ENCODE measurements around the gene EPOP.
A peak's percentile ranks its signal among the peaks of the same experiment; 100 is the strongest.

EPOP gene

GRCh38 chr17:38674749-38675615 lies at the start of gene EPOP:
EPOP (minus strand) TSS chr17:38674957; CDS start chr17:38674495, 462 bp downstream.
- peak; percentile 71 for DNase-seq (ENCODE audit: extremely low spot score, insufficient read length, low read depth)
- FAIRE-seq = no peak

- FAIRE-seq (no peak), DNase-seq (ENCODE audit: extremely low spot score, insufficient read length, low read depth) (no peak)
Observed at GRCh38 chr17:38721802-38722201, 47.0 kb upstream of the EPOP start.

- FAIRE-seq = no peak
- no peak for DNase-seq (ENCODE audit: extremely low spot score, insufficient read length, low read depth)
Observed at GRCh38 chr17:38720941-38721340, 46.2 kb upstream of the EPOP start.

- DNase-seq (ENCODE audit: extremely low spot score, insufficient read length, low read depth) (no peak), FAIRE-seq (no peak)
Observed at GRCh38 chr17:38719943-38720641, 45.3 kb upstream of the EPOP start.

- FAIRE-seq (no peak), DNase-seq (ENCODE audit: extremely low spot score, insufficient read length, low read depth) (no peak)
Observed at GRCh38 chr17:38719289-38719942, 44.7 kb upstream of the EPOP start.

- DNase-seq (ENCODE audit: extremely low spot score, insufficient read length, low read depth) (no peak), FAIRE-seq (no peak)
Observed at GRCh38 chr17:38717139-38717745, 42.5 kb upstream of the EPOP start.

GRCh38 chr17:38716368-38717005 lies 41.7 kb upstream of the EPOP start:
- DNase-seq (ENCODE audit: extremely low spot score, insufficient read length, low read depth) (no peak), FAIRE-seq (no peak)

GRCh38 chr17:38715216-38715943 lies 40.6 kb upstream of the EPOP start:
- no peak for DNase-seq (ENCODE audit: extremely low spot score, insufficient read length, low read depth)
- no peak for FAIRE-seq

- FAIRE-seq = no peak
Observed at GRCh38 chr17:38713456-38714075, 38.8 kb upstream of the EPOP start.

GRCh38 chr17:38712593-38712992 lies 37.8 kb upstream of the EPOP start:
- DNase-seq (ENCODE audit: extremely low spot score, insufficient read length, low read depth) (no peak), FAIRE-seq (no peak)

More at GRCh38 chr17:38713456-38714075, 38.8 kb upstream of the EPOP start:
- DNase-seq (ENCODE audit: extremely low spot score, insufficient read length, low read depth) = no peak

- FAIRE-seq (no peak), DNase-seq (ENCODE audit: extremely low spot score, insufficient read length, low read depth) (no peak)
Observed at GRCh38 chr17:38711792-38712571, 37.2 kb upstream of the EPOP start.

GRCh38 chr17:38710985-38711384 lies 36.2 kb upstream of the EPOP start:
- DNase-seq (ENCODE audit: extremely low spot score, insufficient read length, low read depth) (no peak), FAIRE-seq (no peak)

GRCh38 chr17:38710604-38710962 lies 35.8 kb upstream of the EPOP start:
- FAIRE-seq (no peak), DNase-seq (ENCODE audit: extremely low spot score, insufficient read length, low read depth) (no peak)

- FAIRE-seq (no peak), DNase-seq (ENCODE audit: extremely low spot score, insufficient read length, low read depth) (no peak)
Observed at GRCh38 chr17:38709864-38710603, 35.3 kb upstream of the EPOP start.

- DNase-seq (ENCODE audit: extremely low spot score, insufficient read length, low read depth) (no peak), FAIRE-seq (no peak)
Observed at GRCh38 chr17:38709104-38709820, 34.5 kb upstream of the EPOP start.

GRCh38 chr17:38707678-38708351 lies 33.1 kb upstream of the EPOP start:
- FAIRE-seq (no peak), DNase-seq (ENCODE audit: extremely low spot score, insufficient read length, low read depth) (no peak)

Data from GM18507 (cell line).